Cardiac muscle cell (in vitro differentiated cells and primary cell): ENCODE data around the gene VN1R2. TPM values are rescaled to one million over a fixed set of nuclear protein-coding genes. Genes with fewer than 3 reads are reported as not detected.
"Not testable (repeated sequence)": the region's sequence is repeated elsewhere in the genome, so short reads cannot be mapped to it uniquely, and the experiment has no call there.

Source experiments
- DNase-seq, 2 donors: peaks; one replicate each; pipeline versions ENCODE4 v3.0.0 to v3.0.0-alpha.2; 2010 to 2017; ENCODE audit warnings: low read depth in 1 of 2, low spot score in 1 of 2
- H3K27ac ChIP-seq: fragments of 200-600 bp; sonication (generic); 2 replicates; pipeline ENCODE4 v1.5.1; 2016
- H3K27me3 ChIP-seq: fragments of 200-600 bp; sonication (generic); 2 replicates; pipeline ENCODE4 v1.6.0; 2016; ENCODE audit warnings: control low read depth
- H3K36me3 ChIP-seq: fragments of 200-600 bp; sonication (generic); 2 replicates; pipeline ENCODE4 v1.5.1; 2016; ENCODE audit warnings: control low read depth
- H3K4me1 ChIP-seq: fragments of 200-600 bp; sonication (generic); 2 replicates; pipeline ENCODE4 v1.8.1; 2017; ENCODE audit warnings: low read depth, mild to moderate bottlenecking, mixed run types
- H3K4me3 ChIP-seq: fragments of 200-600 bp; sonication (generic); 2 replicates; pipeline ENCODE4 v1.5.1; 2016; ENCODE audit warnings: mild to moderate bottlenecking
- H3K9me3 ChIP-seq: fragments of 200-600 bp; sonication (generic); 2 replicates; pipeline ENCODE4 v1.5.1; 2017; ENCODE audit warnings: low read depth, mild to moderate bottlenecking, control low read depth
- CTCF ChIP-seq: IDR thresholded peaks from 2 replicates; pipeline ENCODE4 v1.5.1; 2012; ENCODE audit warnings: low read depth, mild to moderate bottlenecking, low read length
- polyA plus RNA-seq: library from polyadenylated mRNA; unstranded; fragments of >200 nt; fragmentation: Nextera tagmentation; extraction: Ambion mirVana; gene quantifications from 2 replicates; pipeline ENCODE4 v1.2.1, GENCODE V29; 2016
- total RNA-seq: library from RNA; depleted of rRNA; stranded (reverse); fragments of >200 nt; gene quantifications from 2 replicates; pipeline ENCODE4 v1.2.3, GENCODE V29; 2016

Gene VN1R2
- total and polyA plus RNA-seq, 2 experiments from 2014 or later: not detected

- Histone ChIP-seq H3K9me3 (peaks cover 1% of the 10 kb centered on the region), H3K27ac (no peak overlapping the region), H3K27me3 (no peaks in the 10 kb centered on the region), H3K36me3 (peaks cover 62% of the 10 kb centered on the region), H3K4me1 (no peaks in the 10 kb centered on the region), H3K4me3 (no peak overlapping the region)
- no peak for TF ChIP-seq CTCF
- no peak for DNase-seq
These were observed 11.6 kb upstream of the VN1R2 start for GRCh38 chr19:53246498-53246897.

DNA sequence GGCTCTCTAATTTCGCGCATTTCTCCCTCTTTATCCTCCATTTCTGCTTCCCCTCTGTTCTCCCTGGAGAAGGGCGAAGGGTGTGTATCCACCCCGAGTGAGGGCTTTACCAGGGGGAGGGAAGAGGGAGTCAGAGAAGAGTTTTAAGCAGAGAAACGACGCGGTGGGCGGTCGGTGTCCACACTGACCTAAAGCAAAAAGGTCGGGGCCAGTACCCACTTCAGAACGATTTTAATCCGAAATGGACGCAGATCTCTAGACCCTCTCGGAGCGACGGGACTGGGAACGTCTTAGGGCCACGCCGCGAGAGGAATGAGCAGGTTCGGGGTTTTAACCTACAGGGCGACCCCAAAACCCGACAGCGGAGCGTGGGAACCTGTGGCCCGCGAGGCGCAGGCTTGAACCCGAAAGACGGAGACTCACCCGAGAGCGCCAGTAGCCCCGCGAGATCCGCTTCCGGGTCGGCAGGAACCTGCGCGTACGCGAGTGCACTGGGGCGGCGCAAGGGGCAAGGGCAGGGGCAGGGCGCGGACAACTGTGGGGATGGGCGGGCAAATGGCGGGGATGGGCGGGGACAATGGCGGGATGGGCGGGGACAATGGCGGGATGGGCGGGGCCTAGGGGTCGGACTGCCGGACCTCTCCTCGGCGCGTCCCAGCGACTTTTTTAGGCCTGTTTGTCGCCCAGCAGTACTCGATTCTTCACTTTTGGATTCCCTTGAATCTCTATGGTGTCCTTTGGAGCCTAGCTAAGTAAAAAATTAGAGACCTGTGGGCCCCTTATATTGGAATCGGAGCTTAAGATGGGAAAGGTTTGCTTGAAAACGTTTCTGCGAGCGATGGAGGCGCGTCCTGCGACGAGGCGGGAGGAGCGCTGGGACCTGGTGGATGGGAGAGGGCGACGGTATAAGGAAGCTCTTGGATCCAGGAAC lies 3.4 kb upstream of the VN1R2 start, which contains the start of gene ZNF677:
TSS of gene ZNF677 (minus strand) at position 463 of the 931 bp plus-strand sequence. CDS start 3,323 bp downstream, outside the sequence.
- Histone ChIP-seq H3K4me3 (peak within 1 kb of the TSS; percentile 99), H3K27ac (peak within 1 kb of the TSS; percentile 94)

GRCh38 chr19:53267623-53268022 lies 9.5 kb downstream of the VN1R2 start, which contains the start of gene VN1R4:
VN1R4 (minus strand) TSS chr19:53267723; CDS start chr19:53267665, 58 bp downstream.
- not testable (repeated sequence) for H3K27ac ChIP-seq, DNase-seq, H3K9me3 ChIP-seq, H3K4me3 ChIP-seq, H3K27me3 ChIP-seq, H3K4me1 ChIP-seq, H3K36me3 ChIP-seq

More for the DNA sequence above, 3.4 kb upstream of the VN1R2 start, which contains the start of gene ZNF677:
- DNase-seq: peak; percentile 91 to 95
- Histone ChIP-seq H3K9me3 (no peaks in the 10 kb centered on the region), H3K4me1 (no peaks in the 10 kb centered on the region), H3K36me3 (peaks cover 22% of the 10 kb centered on the region), H3K27me3 (no peaks in the 10 kb centered on the region)
- TF ChIP-seq CTCF: no peak

DNA sequence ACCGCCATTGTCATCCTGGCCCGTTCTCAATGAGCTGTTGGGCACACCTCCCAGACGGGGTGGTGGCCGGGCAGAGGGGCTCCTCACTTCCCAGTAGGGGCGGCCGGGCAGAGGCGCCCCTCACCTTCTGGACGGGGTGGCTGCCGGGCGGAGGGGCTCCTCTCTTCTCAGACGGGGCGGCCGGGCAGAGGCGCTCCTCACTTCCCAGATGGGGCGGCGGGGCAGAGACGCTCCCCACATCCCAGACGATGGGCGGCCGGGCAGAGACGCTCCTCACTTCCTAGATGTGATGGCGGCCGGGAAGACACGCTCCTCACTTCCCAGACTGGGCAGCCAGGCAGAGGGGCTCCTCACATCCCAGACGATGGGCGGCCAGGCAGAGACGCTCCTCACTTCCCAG lies 11.8 kb downstream of the VN1R2 start:
- not testable (repeated sequence) for H3K27me3 ChIP-seq, H3K4me1 ChIP-seq, H3K4me3 ChIP-seq, H3K36me3 ChIP-seq, H3K27ac ChIP-seq, H3K9me3 ChIP-seq, DNase-seq

DNA sequence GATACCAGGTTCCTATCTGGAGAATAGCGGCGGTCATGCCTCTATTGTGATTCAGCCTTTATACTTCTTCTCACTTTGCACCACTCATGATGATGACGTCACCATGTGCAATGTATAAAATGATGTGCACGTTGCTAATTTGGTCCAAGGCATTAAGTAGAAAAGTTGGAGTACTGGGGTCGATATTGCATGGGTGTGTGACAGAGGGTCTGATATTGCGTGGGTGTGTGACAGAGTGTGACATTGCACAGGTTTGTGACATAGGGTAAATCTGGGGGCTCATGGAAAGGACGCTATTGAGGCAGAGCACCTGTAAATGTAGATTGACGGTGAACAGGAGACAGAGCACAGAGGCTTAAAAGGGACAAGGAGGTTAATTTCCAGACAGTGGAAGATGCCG lies 14.0 kb downstream of the VN1R2 start:
- no peaks in the 10 kb centered on the region for H3K9me3 ChIP-seq
- DNase-seq: no peak
- TF ChIP-seq CTCF: no peak
- H3K4me1 ChIP-seq: no peaks in the 10 kb centered on the region
- no peaks in the 10 kb centered on the region for H3K27me3 ChIP-seq
- H3K27ac ChIP-seq: no peak overlapping the region
- H3K36me3 ChIP-seq: no peaks in the 10 kb centered on the region
- no peak overlapping the region for H3K4me3 ChIP-seq

DNA sequence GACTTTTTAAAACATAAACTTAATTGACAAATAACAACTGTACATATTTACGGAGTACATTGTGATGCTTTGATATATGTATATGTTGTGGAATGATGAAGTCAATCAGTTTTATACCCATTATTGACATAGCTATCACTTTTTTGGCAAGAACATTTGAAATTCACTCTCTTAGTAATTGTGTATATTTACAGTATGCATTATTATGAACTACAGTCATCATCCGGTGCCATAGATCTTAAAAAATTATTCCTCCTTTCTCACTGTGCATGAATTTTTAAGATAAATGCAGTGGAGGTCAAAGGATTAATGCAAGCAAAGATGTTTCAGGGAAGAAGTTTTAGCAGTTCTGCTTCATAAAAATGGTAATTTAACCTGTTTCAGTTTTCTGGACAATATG lies 17.4 kb downstream of the VN1R2 start:
- Histone ChIP-seq H3K27me3 (no peaks in the 10 kb centered on the region), H3K9me3 (no peaks in the 10 kb centered on the region), H3K4me3 (no peak overlapping the region), H3K36me3 (no peaks in the 10 kb centered on the region), H3K27ac (no peak overlapping the region), H3K4me1 (no peaks in the 10 kb centered on the region)
- no peak for TF ChIP-seq CTCF
- DNase-seq: no peak

- not testable (repeated sequence) for H3K36me3 ChIP-seq, H3K27me3 ChIP-seq, H3K4me1 ChIP-seq, H3K9me3 ChIP-seq, H3K4me3 ChIP-seq, H3K27ac ChIP-seq
- peak in 1 of 2 donors; percentile 16 for DNase-seq
These were observed 23.9 kb downstream of the VN1R2 start for GRCh38 chr19:53281947-53282346.
